Ectodermal cell (in vitro differentiated cells): Measurements from ENCODE around the gene DYNC1H1.

Experiments used
- H3K27ac ChIP-seq: 2 replicates; pipeline ENCODE4 v1.7.0; 2013; ENCODE audit warnings: mild to moderate bottlenecking, low read depth, low read length; ENCODE audit not compliant: insufficient read depth, poor library complexity, severe bottlenecking
- H3K27me3 ChIP-seq: 2 replicates; pipeline ENCODE4 v1.7.0; 2013; ENCODE audit warnings: mild to moderate bottlenecking, low read length; ENCODE audit not compliant: insufficient read depth, control insufficient read depth, poor library complexity, severe bottlenecking
- H3K36me3 ChIP-seq: one replicate; pipeline ENCODE4 v1.7.0; 2013; ENCODE audit warnings: low read length; ENCODE audit not compliant: control insufficient read depth, insufficient read depth
- H3K4me1 ChIP-seq: one replicate; pipeline ENCODE4 v1.7.0; 2013; ENCODE audit warnings: low read length; ENCODE audit not compliant: control insufficient read depth, insufficient read depth
- H3K4me3 ChIP-seq: 2 replicates; pipeline ENCODE4 v1.7.0; 2013; ENCODE audit warnings: low read depth, low read length, control low read depth; ENCODE audit not compliant: insufficient read depth
- H3K9me3 ChIP-seq: 2 replicates; pipeline ENCODE4 v1.7.0; 2013; ENCODE audit warnings: mild to moderate bottlenecking, low read length, moderate library complexity; ENCODE audit not compliant: control insufficient read depth
- WGBS, 2 experiments: methylation state at CpG; one replicate each; pipeline ENCODE4 v1.1.7; 2013; ENCODE audit warnings: missing lambda C conversion rate in 2 of 2; 5-methylcytosine and 5-hydroxymethylcytosine counted together

Gene DYNC1H1

GRCh38 chr14:102047808-102048540 is 83.6 kb downstream of the DYNC1H1 start:
- Histone ChIP-seq H3K36me3 (peaks cover 66% of the 10 kb centered on the region), H3K27me3 (no peaks in the 10 kb centered on the region), H3K4me3 (no peak overlapping the region), H3K9me3 (no peaks in the 10 kb centered on the region), H3K4me1 (peaks cover 3% of the 10 kb centered on the region), H3K27ac (no peak overlapping the region)
- 93 to 94% methylated on average over 33 of the region's 33 CpGs for WGBS, 2 experiments

DNA sequence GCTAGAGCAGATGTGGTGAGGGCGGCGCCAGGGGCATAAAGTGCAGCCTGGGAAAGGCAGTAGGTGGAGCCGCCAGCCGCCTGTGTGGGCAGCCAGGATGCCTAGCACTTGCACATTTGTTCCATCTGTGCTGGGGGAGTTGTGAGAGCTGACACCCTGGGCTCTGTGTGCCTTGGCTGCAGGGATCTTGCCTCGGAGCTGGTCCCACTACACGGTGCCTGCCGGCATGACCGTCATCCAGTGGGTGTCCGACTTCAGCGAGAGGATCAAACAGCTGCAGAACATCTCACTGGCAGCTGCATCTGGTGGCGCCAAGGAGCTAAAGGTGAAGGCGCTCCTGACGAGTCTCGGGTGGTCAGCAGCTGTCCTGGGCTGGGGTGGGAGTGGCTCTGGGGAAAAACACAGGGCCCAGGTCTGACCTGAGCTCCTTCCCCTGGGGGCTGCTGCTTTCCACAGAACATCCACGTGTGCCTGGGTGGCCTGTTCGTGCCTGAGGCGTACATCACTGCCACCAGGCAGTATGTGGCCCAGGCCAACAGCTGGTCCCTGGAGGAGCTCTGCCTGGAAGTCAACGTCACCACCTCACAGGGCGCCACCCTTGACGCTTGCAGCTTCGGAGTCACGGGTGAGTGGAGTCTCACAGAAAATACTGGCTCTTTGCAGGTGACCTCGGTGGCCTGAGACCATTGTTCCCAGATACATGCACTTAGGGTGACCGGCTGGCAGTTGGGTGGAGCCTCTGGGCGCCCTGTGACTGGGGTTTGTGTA is 85.1 kb downstream of the DYNC1H1 start:
- peaks cover 51% of the 10 kb centered on the region for H3K36me3 ChIP-seq
- no peaks in the 10 kb centered on the region for H3K27me3 ChIP-seq
- H3K27ac ChIP-seq, result no peak overlapping the region
- no peak overlapping the region for H3K4me3 ChIP-seq
- peaks cover 3% of the 10 kb centered on the region for H3K4me1 ChIP-seq
- WGBS, 2 experiments, result 95 to 96% methylated on average over 25 of the region's 25 CpGs
- no peaks in the 10 kb centered on the region for H3K9me3 ChIP-seq

GRCh38 chr14:102050026-102050405 is 85.6 kb downstream of the DYNC1H1 start:
- Histone ChIP-seq H3K9me3 (no peaks in the 10 kb centered on the region), H3K27me3 (no peaks in the 10 kb centered on the region), H3K36me3 (peaks cover 46% of the 10 kb centered on the region), H3K4me3 (no peak overlapping the region), H3K4me1 (peaks cover 3% of the 10 kb centered on the region), H3K27ac (no peak overlapping the region)
- 95 to 97% methylated on average over 12 of the region's 12 CpGs for WGBS, 2 experiments

DNA sequence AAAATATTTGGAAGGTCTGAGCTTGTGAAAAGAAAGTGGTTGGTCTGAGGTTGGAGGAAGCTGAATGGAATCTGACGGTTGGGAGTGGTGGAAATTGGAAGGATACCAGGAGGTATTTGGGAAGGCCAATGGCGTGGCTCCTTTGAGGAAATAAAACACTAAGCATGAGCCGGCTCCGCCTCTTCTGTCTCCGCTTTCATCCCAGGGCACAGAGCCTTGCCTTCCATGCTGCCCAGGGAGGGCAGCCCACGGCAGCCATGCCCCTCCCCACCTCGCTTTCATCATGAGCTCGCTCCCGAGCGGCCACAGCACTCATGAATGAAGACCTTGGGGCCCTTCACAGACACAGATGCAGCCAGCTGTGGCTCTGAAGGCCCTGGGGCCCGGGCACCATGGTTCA is 86.3 kb downstream of the DYNC1H1 start:
- H3K27me3 ChIP-seq, result no peaks in the 10 kb centered on the region
- H3K27ac ChIP-seq, result no peak overlapping the region
- 78 to 83% methylated on average over 11 of the region's 11 CpGs for WGBS, 2 experiments
- no peak overlapping the region for H3K4me3 ChIP-seq
- peaks cover 5% of the 10 kb centered on the region for H3K4me1 ChIP-seq
- peaks cover 46% of the 10 kb centered on the region for H3K36me3 ChIP-seq
- H3K9me3 ChIP-seq, result no peaks in the 10 kb centered on the region

DNA sequence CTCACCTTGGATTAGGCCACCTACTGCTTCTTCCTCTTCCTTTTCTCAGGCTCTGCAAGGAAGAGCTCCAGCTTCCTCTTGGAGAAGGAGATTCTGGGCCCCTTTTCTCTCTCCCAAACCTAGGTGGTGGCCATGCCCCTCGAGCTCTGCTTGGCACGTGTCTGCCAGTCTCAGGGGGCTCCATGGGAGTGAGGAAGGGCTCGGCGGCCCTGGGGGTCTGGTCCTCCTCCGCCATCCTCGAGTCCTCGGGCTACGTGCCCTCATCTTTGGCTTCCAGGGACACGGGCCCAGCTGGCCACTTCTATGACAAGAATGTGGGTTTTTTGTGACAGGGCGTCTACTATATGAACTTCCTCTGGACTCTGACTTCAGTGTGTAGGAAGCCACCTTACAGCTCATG is 88.1 kb downstream of the DYNC1H1 start:
- WGBS, 2 experiments, result 95 to 97% methylated on average over 10 of the region's 10 CpGs

GRCh38 chr14:102055181-102055901 is 91.0 kb downstream of the DYNC1H1 start:
- no peak overlapping the region for H3K4me3 ChIP-seq
- peak overlapping the region; percentile 8 for H3K27ac ChIP-seq
- H3K36me3 ChIP-seq, result peaks cover 18% of the 10 kb centered on the region
- H3K27me3 ChIP-seq, result no peaks in the 10 kb centered on the region
- H3K4me1 ChIP-seq, result peaks cover 5% of the 10 kb centered on the region
- 89 to 90% methylated on average over 24 of the region's 24 CpGs for WGBS, 2 experiments
- no peaks in the 10 kb centered on the region for H3K9me3 ChIP-seq

More for the DNA sequence above, 88.1 kb downstream of the DYNC1H1 start:
- H3K4me3 ChIP-seq, result no peak overlapping the region
- H3K27ac ChIP-seq, result no peak overlapping the region
- no peaks in the 10 kb centered on the region for H3K27me3 ChIP-seq
- no peaks in the 10 kb centered on the region for H3K9me3 ChIP-seq
- H3K4me1 ChIP-seq, result peaks cover 8% of the 10 kb centered on the region
- H3K36me3 ChIP-seq, result peaks cover 46% of the 10 kb centered on the region

DNA sequence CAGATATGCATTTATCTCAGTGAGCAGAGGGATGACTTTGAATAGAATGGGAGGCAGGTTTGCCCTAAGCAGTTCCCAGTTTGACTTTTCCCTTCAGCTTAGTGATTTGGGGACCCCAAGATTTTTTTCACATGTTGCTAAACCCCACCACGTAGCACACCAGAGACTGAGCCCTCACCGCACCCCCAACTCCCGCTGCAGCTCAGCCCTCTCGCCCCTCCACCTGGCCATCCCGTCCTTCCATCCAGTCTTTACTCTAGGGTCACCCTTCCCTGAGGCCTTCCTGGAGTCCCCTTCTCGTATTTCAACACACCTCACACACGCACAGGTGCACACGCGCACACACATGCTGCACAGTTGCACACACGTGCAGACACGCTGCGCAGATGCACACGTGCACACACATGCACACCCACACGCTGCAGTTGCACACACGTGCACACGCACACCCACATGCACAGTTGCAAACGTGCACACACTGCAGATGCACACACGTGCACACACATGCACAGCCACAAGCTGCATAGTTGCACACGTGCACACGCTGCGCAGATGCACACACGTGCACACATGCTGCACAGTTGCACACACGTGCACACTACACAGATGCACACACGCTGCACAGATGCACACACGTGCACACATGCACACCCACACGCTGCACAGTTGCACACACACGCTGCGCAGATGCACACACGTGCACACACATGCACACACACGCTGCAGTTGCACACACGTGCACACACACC is 92.5 kb downstream of the DYNC1H1 start:
- Histone ChIP-seq H3K4me3 (no peak overlapping the region), H3K36me3 (peaks cover 11% of the 10 kb centered on the region), H3K27ac (no peak overlapping the region), H3K9me3 (no peaks in the 10 kb centered on the region), H3K27me3 (no peaks in the 10 kb centered on the region), H3K4me1 (peaks cover 5% of the 10 kb centered on the region)
- WGBS, 2 experiments, result 87 to 88% methylated on average over 31 of the region's 31 CpGs

- H3K27me3 ChIP-seq, result no peaks in the 10 kb centered on the region
- H3K4me3 ChIP-seq, result no peak overlapping the region
- no peak overlapping the region for H3K27ac ChIP-seq
- WGBS, 2 experiments, result 82% methylated on average over 10 of the region's 10 CpGs
- H3K4me1 ChIP-seq, result peaks cover 5% of the 10 kb centered on the region
- no peaks in the 10 kb centered on the region for H3K9me3 ChIP-seq
- peaks cover 3% of the 10 kb centered on the region for H3K36me3 ChIP-seq
Measured at GRCh38 chr14:102057480-102058114, 93.2 kb downstream of the DYNC1H1 start.

DNA sequence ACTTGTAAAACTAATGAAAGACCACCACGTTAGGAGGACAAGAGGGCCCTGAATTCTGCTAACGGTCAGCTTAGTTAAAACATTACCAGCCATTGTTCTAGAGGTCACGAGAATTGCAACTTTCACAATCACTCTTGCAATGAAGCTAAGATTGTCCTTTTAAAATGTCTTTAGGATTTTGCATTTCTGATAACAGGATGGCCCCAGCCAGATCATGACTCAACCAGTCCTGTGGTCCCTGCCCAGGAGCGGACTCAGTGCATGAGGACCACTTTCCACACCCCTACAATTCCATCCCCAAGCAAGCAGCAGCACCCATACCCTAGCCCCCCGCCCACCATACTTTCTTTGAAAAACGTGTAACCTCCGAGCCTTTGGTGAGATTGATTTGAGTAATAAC is 93.8 kb downstream of the DYNC1H1 start:
- 84 to 85% methylated on average over 7 of the region's 7 CpGs for WGBS, 2 experiments
- Histone ChIP-seq H3K27me3 (no peaks in the 10 kb centered on the region), H3K4me3 (no peak overlapping the region), H3K4me1 (peaks cover 5% of the 10 kb centered on the region), H3K9me3 (no peaks in the 10 kb centered on the region), H3K36me3 (no peaks in the 10 kb centered on the region), H3K27ac (no peak overlapping the region)
